GM10248 (cell line): ENCODE data around the gene INPP4B.
"Not testable (repeated sequence)": the region's sequence is repeated elsewhere in the genome, so short reads cannot be mapped to it uniquely, and the experiment has no call there.

ENCODE experiments used
- CTCF ChIA-PET: fragments of 300-600 bp; sonication (Branson Sonifier 250); formaldehyde crosslinking; extraction: SDS; loops from one replicate; lab custom pipeline; 2021; ENCODE audit warnings: antibody characterized with exemption; lab: Yijun Ruan, JAX
- POLR2A ChIA-PET: fragments of 350-650 bp; sonication (Branson Sonifier 250); formaldehyde crosslinking; extraction: SDS; loops from one replicate; lab custom pipeline; 2020; ENCODE audit warnings: antibody characterized with exemption; lab: Yijun Ruan, JAX
- DNase-seq: peaks from one replicate; pipeline ENCODE4 v3.0.0; 2012; ENCODE audit errors: extremely low spot score
- TF ChIP-seq, protein P1 (sequence below): IDR thresholded peaks from 2 replicates; pipeline ENCODE4 v1.5.1; 2012; ENCODE audit warnings: mild to moderate bottlenecking, low read depth; ENCODE audit errors: extremely low read depth, missing control alignments, control extremely low read depth

Gene INPP4B

GRCh38 chr4:142519342-142519741 is 326.8 kb downstream of the INPP4B start:
- POLR2A ChIA-PET: no interaction called here
- DNase-seq: no peak
- CTCF ChIA-PET: no interaction called here
- TF ChIP-seq, protein P1, sequence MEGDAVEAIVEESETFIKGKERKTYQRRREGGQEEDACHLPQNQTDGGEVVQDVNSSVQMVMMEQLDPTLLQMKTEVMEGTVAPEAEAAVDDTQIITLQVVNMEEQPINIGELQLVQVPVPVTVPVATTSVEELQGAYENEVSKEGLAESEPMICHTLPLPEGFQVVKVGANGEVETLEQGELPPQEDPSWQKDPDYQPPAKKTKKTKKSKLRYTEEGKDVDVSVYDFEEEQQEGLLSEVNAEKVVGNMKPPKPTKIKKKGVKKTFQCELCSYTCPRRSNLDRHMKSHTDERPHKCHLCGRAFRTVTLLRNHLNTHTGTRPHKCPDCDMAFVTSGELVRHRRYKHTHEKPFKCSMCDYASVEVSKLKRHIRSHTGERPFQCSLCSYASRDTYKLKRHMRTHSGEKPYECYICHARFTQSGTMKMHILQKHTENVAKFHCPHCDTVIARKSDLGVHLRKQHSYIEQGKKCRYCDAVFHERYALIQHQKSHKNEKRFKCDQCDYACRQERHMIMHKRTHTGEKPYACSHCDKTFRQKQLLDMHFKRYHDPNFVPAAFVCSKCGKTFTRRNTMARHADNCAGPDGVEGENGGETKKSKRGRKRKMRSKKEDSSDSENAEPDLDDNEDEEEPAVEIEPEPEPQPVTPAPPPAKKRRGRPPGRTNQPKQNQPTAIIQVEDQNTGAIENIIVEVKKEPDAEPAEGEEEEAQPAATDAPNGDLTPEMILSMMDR: no peak

GRCh38 chr4:142516686-142517526 is 329.2 kb downstream of the INPP4B start:
- POLR2A ChIA-PET: no interaction called here
- CTCF ChIA-PET: interaction anchor here (1.8 kb wide), 1 partner anchor 11 kb away, joined by 4 read pairs; no protein-coding TSS in a partner anchor
- TF ChIP-seq, protein P1: no peak
- DNase-seq: no peak

- TF ChIP-seq, protein P1: no peak
- DNase-seq: no peak
- CTCF ChIA-PET: no interaction called here
- POLR2A ChIA-PET: no interaction called here
Observed at GRCh38 chr4:142512161-142512560, 333.9 kb downstream of the INPP4B start.

DNA sequence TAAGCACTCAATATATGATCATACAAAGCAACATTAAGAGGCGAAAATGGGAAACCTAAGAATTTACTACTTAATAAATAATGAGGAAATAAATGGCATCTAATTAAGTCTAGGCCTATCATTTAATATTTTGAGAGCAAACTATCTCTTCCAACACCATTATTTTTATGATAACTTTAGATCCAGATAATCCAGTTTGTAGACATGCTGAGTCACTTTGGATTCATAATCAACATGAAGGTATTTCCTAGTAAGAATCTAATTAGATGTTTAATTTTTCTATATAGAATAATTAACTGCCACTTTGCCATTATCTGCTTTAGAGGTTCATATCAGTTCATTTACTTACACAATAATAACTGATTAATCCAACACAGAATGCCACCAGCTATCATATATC is 336.2 kb downstream of the INPP4B start:
- DNase-seq: no peak
- TF ChIP-seq, protein P1: no peak
- POLR2A ChIA-PET: no interaction called here
- CTCF ChIA-PET: no interaction called here

DNA sequence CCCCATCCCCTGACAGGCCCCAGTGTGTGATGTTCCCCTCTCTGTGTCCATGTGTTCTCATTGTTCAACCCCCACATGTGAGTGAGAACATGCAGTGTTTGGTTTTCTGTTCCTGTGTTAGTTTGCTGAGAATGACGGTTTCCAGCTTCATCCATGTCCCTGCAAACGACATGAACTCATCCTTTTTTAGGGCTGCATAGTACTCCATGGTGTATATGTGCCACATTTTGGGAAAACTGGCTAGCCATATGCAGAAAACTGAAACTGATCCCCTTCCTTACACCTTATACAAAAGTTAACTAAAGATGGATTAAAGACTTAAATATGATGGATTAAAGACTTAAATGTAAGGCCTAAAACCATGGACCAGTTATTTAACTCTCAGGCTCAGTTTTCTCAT is 336.7 kb downstream of the INPP4B start:
- CTCF ChIA-PET, POLR2A ChIA-PET: not testable (repeated sequence)

DNA sequence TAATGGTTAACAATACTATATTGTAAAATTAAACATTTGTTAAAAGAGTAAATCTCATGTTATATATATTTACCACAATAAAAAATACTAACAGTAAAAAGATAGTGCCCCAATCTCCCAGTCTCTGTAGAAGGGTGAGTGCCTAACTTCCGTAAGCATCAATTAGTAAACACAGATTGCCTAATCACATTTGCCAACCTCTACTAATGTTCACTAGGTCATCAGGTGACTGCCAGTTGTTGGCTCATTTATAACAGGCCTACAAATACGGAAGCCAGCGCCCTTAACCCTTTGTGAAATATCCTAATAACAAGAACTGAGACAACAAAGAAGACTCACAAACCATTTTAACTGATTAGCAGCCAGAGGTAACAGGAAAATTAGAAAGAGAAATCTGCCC is 345.1 kb downstream of the INPP4B start:
- ChIA-PET CTCF (no interaction called here), POLR2A (no interaction called here)
- no peak for DNase-seq
- TF ChIP-seq, protein P1: no peak

More for the DNA sequence above, 336.7 kb downstream of the INPP4B start:
- not testable (repeated sequence) for DNase-seq

GRCh38 chr4:142497606-142498005 is 348.5 kb downstream of the INPP4B start:
- CTCF ChIA-PET: no interaction called here
- POLR2A ChIA-PET: no interaction called here
- DNase-seq: no peak
- TF ChIP-seq, protein P1: no peak
